ENCODE measurements around the gene MAP2. TPM values are rescaled to one million over a fixed set of nuclear protein-coding genes. Genes with fewer than 3 reads are reported as not detected.

Gene MAP2
- total and polyA plus RNA-seq, 2 of the 8 experiments (the other 6 are each of a cell fraction or from before 2014, with no cell fraction given), result 5.9 to 9.4 TPM

- Histone ChIP-seq H2BK15ac (ENCODE audit: low read length) (no peak overlapping the region), H3K9me3 (ENCODE audit: insufficient read depth in 2 of 2, low read depth in 1 of 2, low read length in 1 of 2) (no peaks in the 10 kb centered on the region; a peak in 1 of 4 replicates), H3K9ac (replicated peaks in 1 of 4; ENCODE audit: extremely low read depth in 1 of 4, low read depth in 3 of 4, low read length in 3 of 4) (no peak overlapping the region), H2BK20ac (ENCODE audit: low read length) (no peak overlapping the region), H4K20me1 (replicated peaks in 1 of 2; ENCODE audit: control insufficient read depth in 1 of 2, insufficient read depth in 2 of 2, low read length in 2 of 2) (no peaks in the 10 kb centered on the region), H2BK5ac (ENCODE audit: low read depth, low read length) (no peak overlapping the region), H4K5ac (ENCODE audit: insufficient read length, low read depth, low read length) (no peak overlapping the region), H3K27ac (ENCODE audit: low read depth, low read length) (no peak overlapping the region), H3K4me3 (ENCODE audit: extremely low read depth in 1 of 4, insufficient read depth in 2 of 4, low read depth in 3 of 4, low read length in 4 of 4) (no peak overlapping the region), H4K91ac (replicated peaks; ENCODE audit: insufficient read length, low read length) (no peak overlapping the region), H2BK12ac (ENCODE audit: low read depth, low read length) (no peak overlapping the region), H3K23ac (ENCODE audit: insufficient read length) (no peak overlapping the region), H2AFZ (ENCODE audit: low read length) (no peak overlapping the region), H3K56ac (replicated peaks; ENCODE audit: insufficient read length, low read depth, low read length) (no peak overlapping the region), H3K4me1 (replicated peaks in 1 of 4; ENCODE audit: control insufficient read depth in 3 of 4, insufficient read depth in 4 of 4, low read length in 3 of 4) (no peaks in the 10 kb centered on the region), H4K8ac (ENCODE audit: extremely low read depth, insufficient read depth, low read length) (no peak overlapping the region), H2AK5ac (ENCODE audit: low read depth, low read length) (no peak overlapping the region), H3K14ac (ENCODE audit: insufficient read length) (no peak overlapping the region), H3K79me1 (ENCODE audit: low read depth, low read length) (no peaks in the 10 kb centered on the region), H3K23me2 (ENCODE audit: low read depth, low read length) (no peaks in the 10 kb centered on the region), H3K79me2 (ENCODE audit: control insufficient read depth in 1 of 2, insufficient read depth in 2 of 2, low read length in 2 of 2) (no peaks in the 10 kb centered on the region), H3K27me3 (replicated peaks in 1 of 4; ENCODE audit: control insufficient read depth in 3 of 4, extremely low read depth in 1 of 4, insufficient read depth in 3 of 4, low read length in 3 of 4) (no peaks in the 10 kb centered on the region), H3K36me3 (ENCODE audit: control insufficient read depth in 2 of 4, insufficient read depth in 4 of 4, low read length in 3 of 4) (no peaks in the 10 kb centered on the region), H3K4ac (replicated peaks; ENCODE audit: insufficient read length, low read depth, low read length) (no peak overlapping the region), H3K18ac (ENCODE audit: extremely low read depth, low read length) (no peak overlapping the region), H3K4me2 (ENCODE audit: insufficient read depth in 1 of 2, low read depth in 2 of 2, low read length in 2 of 2) (no peak overlapping the region), H2BK120ac (replicated peaks; ENCODE audit: low read depth, low read length) (no peak overlapping the region)
- DNase-seq (ENCODE audit: low read depth in 1 of 2, low spot score in 2 of 2) (no peak), FAIRE-seq (no peak)
- ChIA-PET CTCF (ENCODE audit: partially characterized antibody) (no interaction called here), POLR2A (ENCODE audit: partially characterized antibody) (no interaction called here)
- 76% methylated on average over 1 of the region's 1 CpG; no CpG with 5 or more reads in 1 of the 2 experiments for WGBS, 2 experiments (ENCODE audit: extremely low coverage in 1 of 2, insufficient coverage in 1 of 2, insufficient read length in 1 of 2, insufficient replicate concordance in 2 of 2, low coverage in 1 of 2, low lambda C conversion rate in 2 of 2, missing lambda C conversion rate in 1 of 2)
- TF ChIP-seq ZNF274 (IDR thresholded peaks at IDR 0.05; ENCODE audit: borderline replicate concordance, extremely low read depth, low read length), result peak; percentile 72
- TF ChIP-seq BACH1 (IDR thresholded peaks at IDR 0.05; ENCODE audit: low read length), result no peak
- no peak for TF ChIP-seq RFX5 (IDR thresholded peaks at IDR 0.05; ENCODE audit: borderline replicate concordance, low read depth, low read length)
- TF ChIP-seq GTF2F1 (IDR thresholded peaks at IDR 0.05; ENCODE audit: borderline replicate concordance, low read depth, low read length), result no peak
- no peak for TF ChIP-seq SP4 (IDR thresholded peaks at IDR 0.05; ENCODE audit: low read length)
- TF ChIP-seq YY1 (IDR thresholded peaks at IDR 0.05; ENCODE audit: low read depth, low read length), result no peak
Measured at GRCh38 chr2:209376686-209377085, 47.2 kb upstream of the MAP2 start.

Data from H1 (cell line).